Effector CD8-positive, alpha-beta T cell (primary cell): ENCODE results near the gene PDE3A.

Source experiments
- DNase-seq: peaks from one replicate; lab custom pipeline; 2025; lab: John Stamatoyannopoulos, UW

Gene PDE3A

DNA sequence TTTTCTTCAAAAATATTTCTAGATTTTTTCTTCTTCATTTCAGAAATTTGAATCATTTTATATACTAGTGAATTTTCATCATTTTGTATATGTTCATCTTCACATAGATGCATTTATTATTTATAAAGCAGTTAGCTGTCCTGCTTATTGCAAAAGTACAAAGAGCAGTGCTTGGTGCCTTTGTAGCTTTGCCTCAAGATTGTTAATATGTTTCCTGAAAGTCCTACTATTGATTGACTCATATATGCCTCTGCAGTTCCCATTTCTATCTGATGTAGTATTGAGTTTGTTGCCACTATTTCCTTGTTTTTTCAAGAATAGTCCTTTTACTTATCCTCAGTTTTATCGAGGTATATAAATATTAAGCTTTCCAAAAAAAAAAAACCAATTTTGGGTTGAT, 89.7 kb downstream of the PDE3A start:
- DNase-seq = no peak

GRCh38 chr12:20459920-20460319, 91.6 kb downstream of the PDE3A start:
- no peak for DNase-seq

DNA sequence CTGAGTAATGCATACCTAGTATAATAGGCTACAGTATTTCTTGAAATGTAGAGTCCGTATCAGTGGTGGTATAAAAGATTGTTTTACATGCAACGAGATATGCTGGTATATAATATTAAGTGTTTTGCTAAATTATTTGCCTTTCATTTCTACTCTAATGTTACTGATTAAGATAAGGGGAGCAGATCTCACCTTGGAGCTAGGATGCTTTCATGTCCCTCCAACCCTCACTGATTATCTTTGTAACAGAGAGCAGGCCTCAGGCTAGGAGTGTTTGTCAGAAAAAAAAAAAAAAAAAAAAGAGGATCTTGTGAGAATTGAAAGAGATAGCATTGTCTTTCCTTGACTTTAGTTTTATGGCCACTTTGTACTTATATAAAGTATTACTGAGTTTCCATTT, 92.6 kb downstream of the PDE3A start:
- DNase-seq = no peak

GRCh38 chr12:20463913-20464524, 95.7 kb downstream of the PDE3A start:
- no peak for DNase-seq

GRCh38 chr12:20469300-20469699, 101.0 kb downstream of the PDE3A start:
- DNase-seq = no peak

GRCh38 chr12:20469756-20470155, 101.4 kb downstream of the PDE3A start:
- DNase-seq = no peak

GRCh38 chr12:20472102-20472782, 103.9 kb downstream of the PDE3A start:
- DNase-seq = no peak

DNA sequence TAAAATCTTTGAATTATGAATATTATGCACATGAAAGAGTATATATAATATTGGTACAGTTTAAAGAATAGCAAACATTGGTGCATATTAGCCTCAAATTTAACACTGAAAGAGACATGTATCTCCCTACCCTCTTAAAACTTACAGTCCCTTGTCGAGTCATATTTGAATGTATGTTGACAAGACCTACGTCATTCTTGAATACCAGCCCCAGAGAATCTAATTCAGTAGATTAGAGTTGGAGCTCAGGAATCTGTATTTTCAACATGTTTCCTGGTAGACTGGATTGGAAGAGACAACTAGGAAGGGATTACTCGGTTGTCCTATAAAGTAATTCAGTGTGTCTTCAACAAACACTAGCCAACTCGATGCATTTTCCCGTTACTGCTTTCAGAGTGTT, 104.8 kb downstream of the PDE3A start:
- no peak for DNase-seq

GRCh38 chr12:20474016-20474415, 105.7 kb downstream of the PDE3A start:
- no peak for DNase-seq

DNA sequence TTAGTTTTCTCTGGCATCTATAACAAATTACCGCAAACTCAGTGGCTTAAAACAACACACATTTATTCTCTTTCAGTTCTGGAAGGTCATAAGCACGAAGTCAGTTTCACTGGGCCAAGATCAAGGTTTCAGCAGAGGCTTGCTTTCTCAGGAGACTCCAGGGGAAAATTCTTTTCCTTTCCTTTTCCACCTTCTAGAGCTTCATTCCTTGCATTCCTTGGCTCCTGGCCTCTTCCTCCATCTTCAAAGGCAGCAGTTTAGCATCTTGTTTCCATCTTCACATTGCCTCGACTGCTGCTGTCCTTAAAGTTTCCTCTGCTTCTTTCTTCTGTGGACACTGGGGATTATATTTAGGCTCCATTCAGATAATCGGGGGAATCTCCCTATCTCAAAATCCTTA, 106.1 kb downstream of the PDE3A start:
- DNase-seq = no peak

- no peak for DNase-seq
Measured at GRCh38 chr12:20475542-20475941, 107.2 kb downstream of the PDE3A start.

DNA sequence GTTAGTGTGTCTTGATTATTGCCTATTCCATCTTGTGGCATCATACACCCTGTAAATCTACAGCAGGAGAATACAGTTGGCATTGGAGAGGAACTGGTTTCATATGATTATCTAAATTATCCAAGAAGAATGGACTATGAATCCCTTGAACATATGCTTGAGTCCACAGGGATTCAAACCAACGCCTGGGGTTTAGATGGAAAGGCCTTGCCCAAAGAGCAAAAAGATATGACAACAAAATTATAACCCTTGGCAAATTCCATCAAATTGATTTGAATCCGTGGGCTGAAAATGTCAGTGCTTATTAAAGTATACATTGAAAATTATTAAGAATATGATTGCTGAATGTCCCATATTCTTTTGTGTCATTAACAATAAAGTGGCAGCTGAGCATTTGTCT, 108.2 kb downstream of the PDE3A start:
- DNase-seq = no peak

DNA sequence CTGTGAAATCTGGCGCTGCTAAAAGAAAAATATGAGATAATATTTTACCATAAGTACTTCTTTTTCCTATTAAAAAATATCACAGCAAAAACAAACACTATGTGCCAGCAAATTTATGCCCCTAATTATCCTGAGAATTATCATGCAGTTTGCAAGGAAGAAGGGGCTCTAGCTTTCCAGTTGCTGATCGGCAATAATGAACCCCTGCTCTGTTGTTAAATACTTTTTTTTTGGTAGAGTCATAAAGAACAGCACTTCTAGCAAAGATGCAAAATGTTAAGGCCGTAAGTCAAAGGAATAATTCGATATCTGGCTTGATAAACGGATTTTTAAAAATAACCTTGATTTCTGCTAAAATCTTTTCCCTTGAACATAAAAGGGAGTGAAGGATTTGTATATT, 108.9 kb downstream of the PDE3A start:
- DNase-seq = no peak

GRCh38 chr12:20477672-20478071, 109.3 kb downstream of the PDE3A start:
- DNase-seq = no peak

- no peak for DNase-seq
Measured at GRCh38 chr12:20482491-20483054, 114.2 kb downstream of the PDE3A start.

GRCh38 chr12:20483776-20484175, 115.4 kb downstream of the PDE3A start:
- DNase-seq = no peak

GRCh38 chr12:20486233-20486632, 117.9 kb downstream of the PDE3A start:
- DNase-seq = no peak

GRCh38 chr12:20487519-20487918, 119.2 kb downstream of the PDE3A start:
- no peak for DNase-seq

- DNase-seq = no peak
Measured at GRCh38 chr12:20489645-20490044, 121.3 kb downstream of the PDE3A start.

DNA sequence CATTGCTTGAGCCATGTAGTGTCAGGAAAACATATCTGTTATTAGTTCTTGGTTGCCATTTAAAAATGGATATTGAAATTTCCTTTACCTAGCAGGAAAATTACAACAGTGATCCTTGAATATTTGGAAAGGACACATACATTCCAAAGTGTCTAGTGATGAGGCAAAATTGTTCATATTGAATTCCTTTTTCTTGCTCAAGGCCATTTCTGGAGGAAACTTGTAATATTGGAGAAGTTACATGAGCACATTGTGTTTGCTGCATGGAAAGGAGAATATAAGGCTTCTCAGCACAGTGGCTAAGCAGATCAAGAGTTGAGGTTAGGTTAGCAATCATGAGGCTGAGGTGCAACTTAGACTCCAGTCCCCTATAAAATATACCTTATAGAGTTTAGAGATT, 121.9 kb downstream of the PDE3A start:
- DNase-seq = no peak

DNA sequence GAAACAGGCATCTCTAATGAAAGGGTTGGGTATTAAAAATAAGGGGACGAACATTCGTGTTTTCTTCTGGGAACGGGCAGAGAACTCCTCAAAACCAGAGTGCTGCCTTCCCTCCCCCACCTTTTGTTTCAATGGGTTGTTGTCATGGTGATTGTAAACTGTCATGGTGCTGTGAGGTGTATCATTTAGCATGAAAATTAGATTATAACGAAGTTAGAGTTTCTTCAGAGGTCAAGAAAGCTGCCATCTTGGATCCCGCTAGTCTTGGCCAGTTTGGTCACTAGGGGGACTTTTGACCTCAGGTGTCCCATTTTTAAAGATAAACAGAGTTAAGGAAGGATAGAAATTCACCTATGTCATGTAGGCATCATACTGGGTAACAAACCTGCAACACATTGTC, 123.0 kb downstream of the PDE3A start:
- DNase-seq = no peak

DNA sequence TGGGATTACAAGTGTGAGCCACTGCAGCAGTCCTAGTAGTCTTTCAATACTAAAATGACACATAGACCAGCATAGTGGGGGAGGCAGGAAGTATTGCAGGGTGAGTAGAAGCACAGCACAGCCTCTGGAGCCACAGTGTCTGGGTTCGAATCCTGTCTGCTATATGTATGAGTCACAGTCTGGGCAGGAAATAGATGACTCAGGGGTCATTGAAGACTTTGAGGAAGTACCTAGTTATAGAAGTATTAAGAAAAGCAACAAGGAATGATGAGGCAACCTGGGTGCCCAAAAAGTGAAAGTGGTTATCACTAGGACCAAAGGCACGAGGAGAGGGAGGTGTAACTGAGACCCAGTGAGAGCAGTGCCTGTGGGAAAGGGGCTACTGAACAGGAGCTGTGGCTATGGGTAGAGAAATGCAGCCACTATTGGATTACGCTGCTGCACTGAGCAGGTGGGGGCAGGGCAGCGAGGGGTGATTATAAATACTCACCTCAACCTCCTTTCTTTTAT, 124.0 kb downstream of the PDE3A start:
- no peak for DNase-seq

DNA sequence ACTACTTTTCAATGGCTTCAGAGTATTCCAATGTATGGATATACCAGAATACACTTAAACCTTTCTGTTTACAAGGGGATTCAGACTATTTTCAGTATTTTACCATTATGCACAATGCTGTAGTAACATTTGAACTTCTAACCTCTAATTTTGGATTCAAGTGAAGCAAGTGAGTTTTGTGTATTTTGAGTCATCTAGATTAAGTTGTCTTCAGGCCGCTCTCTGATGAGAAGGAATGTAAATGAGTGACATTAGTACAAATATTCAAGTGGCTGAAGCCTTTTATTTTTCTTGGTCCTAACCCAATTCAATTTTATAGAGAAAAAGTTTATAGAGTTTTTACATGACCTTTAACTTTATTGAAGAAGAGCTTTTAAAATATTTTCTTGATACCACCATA, 125.6 kb downstream of the PDE3A start:
- no peak for DNase-seq
